Activated T-cell treated with anti-CD3 and anti-CD28 coated beads for 4 hours (primary cell): ENCODE results near the gene RALY.

Experiments used
- DNase-seq: peaks from one replicate; pipeline ENCODE4 v3.0.0-alpha.2; 2020

Gene RALY

DNA sequence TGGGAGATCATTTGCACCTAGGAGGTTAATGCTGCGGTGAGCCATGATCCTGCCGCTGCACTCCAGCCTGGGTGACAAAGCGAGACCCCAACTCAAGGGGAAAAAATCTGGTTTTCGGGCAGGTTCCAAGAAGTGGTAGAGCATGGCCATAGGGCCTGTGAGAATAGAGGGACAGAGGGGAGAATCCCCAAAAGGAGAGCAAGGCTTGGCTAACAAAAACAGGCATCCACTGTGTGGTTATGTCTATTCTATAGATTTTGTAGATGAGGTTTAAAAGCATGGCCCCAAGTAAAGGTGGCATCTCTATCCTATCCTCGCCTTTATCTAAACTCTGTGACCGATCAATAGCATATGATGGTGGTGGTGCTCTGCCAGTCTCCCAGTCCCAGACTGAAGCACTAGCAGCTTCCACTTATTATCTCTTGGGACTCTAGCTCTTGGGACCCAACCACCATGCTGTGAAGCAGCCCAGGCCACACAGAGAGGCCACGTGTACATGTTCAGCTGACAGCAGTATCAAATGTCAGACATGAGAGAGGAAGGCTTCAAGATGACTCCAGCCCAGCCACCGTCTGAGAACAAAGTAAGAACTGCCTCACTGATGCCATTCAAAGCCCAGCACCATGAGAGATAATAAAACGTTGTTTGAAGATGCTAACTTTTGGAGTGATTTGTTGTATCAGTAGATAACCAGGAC is 90.7 kb downstream of the RALY start:
- no peak for DNase-seq

- no peak for DNase-seq
Observed at GRCh38 chr20:34085544-34086040, 91.9 kb downstream of the RALY start.

GRCh38 chr20:34088305-34089174 is 94.8 kb downstream of the RALY start:
- DNase-seq, result no peak

DNA sequence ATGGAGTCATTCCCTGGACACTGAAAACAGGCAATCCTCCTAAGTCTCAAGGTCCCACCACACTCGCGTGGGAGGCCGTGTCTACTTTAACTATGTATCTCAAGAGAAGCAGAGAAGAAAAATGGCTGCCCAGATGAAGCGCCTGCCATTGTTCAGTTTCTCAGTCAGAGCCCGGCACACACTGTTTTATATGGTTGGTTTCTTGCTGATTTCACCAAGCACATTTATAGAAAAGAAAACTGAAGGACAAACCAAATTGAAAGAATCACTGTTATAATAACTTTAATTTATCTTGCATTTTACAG is 95.4 kb downstream of the RALY start:
- DNase-seq, result no peak

- DNase-seq, result no peak
Observed at GRCh38 chr20:34089655-34090345, 96.1 kb downstream of the RALY start.

GRCh38 chr20:34090645-34091044 is 96.9 kb downstream of the RALY start:
- no peak for DNase-seq

GRCh38 chr20:34091637-34092200 is 98.0 kb downstream of the RALY start:
- no peak for DNase-seq

- DNase-seq, result no peak
Observed at GRCh38 chr20:34093895-34094294, 100.2 kb downstream of the RALY start.

GRCh38 chr20:34095825-34096224 is 102.1 kb downstream of the RALY start:
- no peak for DNase-seq

DNA sequence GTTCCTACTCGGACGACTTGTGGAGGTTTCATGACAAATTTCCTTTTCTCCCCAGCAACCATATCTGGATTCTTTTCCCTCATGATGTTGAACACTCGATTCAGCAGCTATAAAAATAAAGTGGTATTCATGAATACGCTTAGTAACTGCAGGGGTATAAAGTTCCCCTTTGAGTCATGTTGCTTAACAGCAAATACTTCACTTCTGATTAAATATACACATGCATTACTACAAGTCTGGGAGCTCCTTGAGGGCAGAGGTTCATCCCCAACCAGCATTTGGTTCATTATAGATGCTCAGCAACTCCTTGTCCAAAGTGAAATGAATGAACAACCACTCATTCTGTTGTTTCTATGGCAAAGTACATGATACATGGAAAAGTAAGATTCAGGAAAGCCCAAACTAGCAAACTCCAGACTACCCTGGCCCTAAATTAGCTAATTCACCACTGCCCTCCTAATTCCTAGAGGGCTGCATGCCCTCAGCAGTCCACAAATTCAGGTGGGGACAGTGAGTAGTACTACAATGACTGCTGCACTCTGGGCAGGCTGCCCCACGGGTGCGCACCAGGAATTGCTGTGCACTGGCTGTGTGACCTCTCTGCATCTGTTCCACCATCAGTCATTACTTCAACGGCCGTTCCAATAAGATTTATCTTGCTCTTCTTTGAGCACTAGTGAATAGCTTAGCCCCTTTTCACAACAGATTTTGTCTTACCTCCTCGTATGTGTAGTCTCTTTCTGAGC is 103.2 kb downstream of the RALY start:
- DNase-seq, result no peak

- no peak for DNase-seq
Observed at GRCh38 chr20:34098570-34098969, 104.9 kb downstream of the RALY start.

DNA sequence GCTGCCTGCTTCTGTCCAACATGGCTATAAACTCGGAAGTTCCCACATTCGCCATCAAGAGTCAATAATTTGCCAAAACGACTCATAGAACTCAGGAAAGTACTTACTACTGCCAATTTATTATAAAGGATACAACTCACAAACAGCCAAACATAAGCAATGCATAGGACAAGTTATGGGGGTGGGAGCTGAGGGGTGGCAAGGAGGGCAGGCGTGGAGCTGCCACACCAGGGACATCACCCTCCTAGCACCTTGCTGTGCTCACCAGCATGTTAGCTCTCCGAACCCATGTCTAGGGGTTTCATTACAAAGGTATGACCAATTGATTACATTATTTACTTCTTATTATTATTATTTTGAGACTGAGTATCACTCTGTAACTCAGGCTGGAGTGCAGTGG is 106.0 kb downstream of the RALY start:
- no peak for DNase-seq

- no peak for DNase-seq
Observed at GRCh38 chr20:34100576-34100975, 106.9 kb downstream of the RALY start.

GRCh38 chr20:34102342-34102741 is 108.6 kb downstream of the RALY start:
- DNase-seq, result no peak

- DNase-seq, result no peak
Observed at GRCh38 chr20:34104059-34104458, 110.3 kb downstream of the RALY start.

GRCh38 chr20:34105978-34106675 is 112.4 kb downstream of the RALY start:
- no peak for DNase-seq

- no peak for DNase-seq
Observed at GRCh38 chr20:34108616-34109174, 115.0 kb downstream of the RALY start.

DNA sequence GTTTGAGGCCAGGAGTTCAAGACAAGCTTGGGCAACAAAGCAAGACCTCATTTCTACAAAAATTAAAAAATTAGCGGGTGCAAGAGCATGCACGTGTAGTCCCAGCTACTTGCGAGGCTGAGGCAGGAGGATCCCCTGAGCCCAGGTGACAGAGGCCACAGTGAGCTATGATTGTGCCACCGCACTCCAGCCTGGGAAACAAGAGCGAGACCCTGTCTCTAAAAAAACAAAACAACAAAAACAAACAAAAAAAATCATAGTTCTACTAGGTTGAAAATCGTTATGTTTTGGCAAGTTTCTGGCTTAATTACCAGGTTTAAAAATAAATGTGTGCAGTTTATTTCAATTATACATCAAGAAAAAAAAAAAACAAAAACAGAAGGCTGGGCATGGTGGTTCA is 115.7 kb downstream of the RALY start:
- DNase-seq, result no peak

DNA sequence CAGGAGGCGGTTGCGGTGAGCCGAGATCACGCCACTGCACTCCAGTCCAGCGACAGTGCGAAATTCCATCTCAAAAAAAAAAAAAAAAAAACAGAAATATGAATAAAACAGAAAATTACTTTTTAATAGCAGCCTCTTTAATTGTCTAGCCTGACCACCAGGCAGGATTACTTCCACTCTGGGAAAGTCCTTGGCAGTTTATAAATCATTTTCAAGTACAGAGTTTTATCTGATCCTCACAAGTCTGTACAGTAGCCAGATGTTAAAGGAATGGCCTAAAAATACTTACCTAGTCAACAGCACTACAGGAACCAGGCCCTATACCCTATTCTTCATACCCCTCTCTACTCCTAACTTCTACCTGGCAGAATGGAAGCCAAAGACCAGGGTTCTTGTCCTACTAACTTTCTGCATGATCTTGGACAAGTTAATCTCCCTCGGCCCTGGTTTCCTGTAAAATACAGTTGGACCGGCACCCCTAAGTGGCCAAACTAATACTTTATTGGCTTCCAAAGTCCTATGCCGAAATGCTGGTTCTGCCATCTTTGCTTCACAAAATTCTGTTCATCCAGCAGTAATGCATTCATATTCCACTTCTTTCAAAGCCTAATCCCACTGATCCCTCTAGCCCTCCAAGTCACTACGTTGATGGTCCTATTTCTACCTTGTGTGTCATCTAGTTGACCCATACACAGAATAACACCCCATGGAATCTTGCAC is 116.5 kb downstream of the RALY start:
- DNase-seq, result no peak

- DNase-seq, result no peak
Observed at GRCh38 chr20:34110745-34111641, 117.3 kb downstream of the RALY start.
